IPS-NIHi11 (cell line): ENCODE data around the gene GLDN.

ENCODE experiments used
- DNase-seq: peaks from one replicate; pipeline ENCODE4 v3.0.0; 2012; ENCODE audit warnings: mixed read lengths, low spot score

The GLDN gene

GRCh38 chr15:51356983-51357382 lies 15.5 kb downstream of the GLDN start:
- no peak for DNase-seq

GRCh38 chr15:51359981-51360380 lies 18.5 kb downstream of the GLDN start:
- DNase-seq: no peak

- DNase-seq: no peak
Observed at GRCh38 chr15:51363383-51363782, 21.9 kb downstream of the GLDN start.

- no peak for DNase-seq
Observed at GRCh38 chr15:51365417-51365816, 24.0 kb downstream of the GLDN start.

GRCh38 chr15:51366071-51366470 lies 24.6 kb downstream of the GLDN start:
- DNase-seq: no peak

- DNase-seq: no peak
Observed at GRCh38 chr15:51366920-51367319, 25.5 kb downstream of the GLDN start.

- DNase-seq: no peak
Observed at GRCh38 chr15:51367322-51367976, 26.0 kb downstream of the GLDN start.

GRCh38 chr15:51368307-51368706 lies 26.9 kb downstream of the GLDN start:
- no peak for DNase-seq

- no peak for DNase-seq
Observed at GRCh38 chr15:51368751-51369450, 27.4 kb downstream of the GLDN start.

- DNase-seq: no peak
Observed at GRCh38 chr15:51369451-51369761, 28.0 kb downstream of the GLDN start.

GRCh38 chr15:51371266-51371665 lies 29.8 kb downstream of the GLDN start:
- no peak for DNase-seq

- DNase-seq: no peak
Observed at GRCh38 chr15:51374131-51374530, 32.7 kb downstream of the GLDN start.

DNA sequence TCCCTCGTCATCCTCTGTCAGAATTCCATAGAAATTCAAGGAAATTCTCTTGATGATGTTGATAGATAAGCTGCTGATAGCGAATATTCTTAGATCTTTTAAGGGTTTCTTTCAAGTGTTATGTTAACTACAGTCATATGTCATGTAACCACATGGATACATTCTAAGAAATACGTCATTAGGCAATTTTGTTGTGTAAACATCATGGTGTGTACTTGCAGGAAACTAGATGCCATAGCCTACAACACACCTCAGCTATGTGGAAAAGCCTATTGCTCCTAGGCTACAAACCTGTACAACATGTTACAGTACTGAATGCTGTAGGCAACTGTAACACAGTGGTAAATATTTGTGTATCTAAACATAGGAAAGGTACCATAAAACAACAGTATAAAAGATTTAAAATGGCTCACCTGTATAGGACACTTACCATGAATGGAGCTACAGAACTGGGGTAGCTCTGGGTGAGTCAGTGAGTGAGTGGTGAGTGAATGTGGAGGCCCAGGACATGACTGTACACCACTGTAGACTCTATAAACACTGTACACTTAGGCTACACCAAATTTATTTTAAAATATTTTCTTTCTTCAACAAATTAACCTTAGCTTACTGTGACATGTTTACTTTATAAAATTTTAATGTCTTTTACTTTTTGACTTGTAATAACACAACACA lies 34.6 kb downstream of the GLDN start:
- no peak for DNase-seq

DNA sequence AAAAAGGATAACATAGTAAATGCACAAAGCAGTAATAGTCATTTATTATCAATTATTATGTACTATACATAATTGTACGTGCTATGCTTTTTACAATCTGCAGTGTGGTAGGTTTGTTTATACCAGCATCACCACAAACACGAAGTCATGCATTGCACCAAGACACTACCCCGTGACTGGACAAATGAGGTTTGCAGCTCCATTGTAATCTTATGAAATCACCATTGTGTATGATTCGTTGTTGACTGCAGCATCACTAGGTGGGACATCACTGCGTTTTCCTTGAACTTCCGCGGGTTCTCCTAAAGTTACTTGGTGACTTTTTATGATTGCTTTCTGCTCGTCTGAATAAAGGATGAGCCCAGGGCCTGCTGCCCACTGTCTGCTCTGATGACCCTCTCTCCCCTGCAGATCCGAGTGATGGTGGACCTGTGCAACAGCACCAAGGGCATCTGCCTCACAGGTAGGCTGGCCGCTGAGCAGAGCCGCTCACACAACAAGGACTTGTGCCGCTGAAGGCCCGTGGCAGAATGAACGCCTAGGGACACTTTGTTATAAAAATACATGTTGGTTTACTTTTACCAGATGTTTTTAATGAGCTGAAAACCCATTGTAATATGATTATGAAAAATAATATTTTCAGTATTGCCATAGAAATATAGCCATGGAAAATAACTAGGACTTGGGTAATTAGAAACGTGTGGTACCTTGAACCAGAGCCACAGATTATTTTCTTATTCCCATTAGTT lies 35.8 kb downstream of the GLDN start:
- DNase-seq: no peak

DNA sequence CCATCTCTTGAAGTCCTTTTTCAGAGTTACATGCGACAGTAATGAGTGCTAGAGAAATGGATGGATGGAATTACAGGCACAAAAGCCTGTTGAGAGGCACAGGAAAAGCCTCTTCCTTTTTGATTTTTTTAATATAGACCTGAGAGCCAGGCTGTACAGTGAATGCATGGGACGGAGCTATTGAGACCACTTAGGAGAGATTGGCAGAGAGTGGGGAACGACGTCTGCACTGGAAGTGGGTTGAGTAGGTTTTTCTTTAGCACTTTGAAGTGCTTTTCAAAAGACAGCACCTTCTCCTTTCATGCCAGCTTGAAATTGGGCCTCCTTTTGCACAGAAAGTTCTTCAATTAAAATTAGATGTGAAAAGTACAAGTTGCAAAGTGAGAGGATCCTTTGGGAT lies 37.0 kb downstream of the GLDN start:
- no peak for DNase-seq

DNA sequence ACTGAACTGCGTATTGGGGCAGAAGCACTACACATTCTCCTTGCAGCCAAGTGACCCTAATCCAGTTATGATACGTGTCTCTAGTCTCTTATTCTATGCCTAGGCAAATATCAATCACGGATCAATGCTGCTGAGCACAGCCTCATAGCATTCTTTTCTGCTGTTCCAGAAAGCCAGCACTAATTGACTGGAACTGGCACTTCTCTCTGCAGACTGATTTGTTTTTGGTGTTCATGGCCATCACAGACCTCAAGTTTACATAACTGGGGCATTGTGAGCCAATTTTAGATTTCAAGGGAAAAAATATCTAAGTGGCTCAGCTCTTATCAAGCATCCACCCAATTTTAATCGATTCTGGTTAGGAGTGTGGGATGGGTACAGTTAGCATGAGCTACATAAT lies 37.9 kb downstream of the GLDN start:
- DNase-seq: no peak

DNA sequence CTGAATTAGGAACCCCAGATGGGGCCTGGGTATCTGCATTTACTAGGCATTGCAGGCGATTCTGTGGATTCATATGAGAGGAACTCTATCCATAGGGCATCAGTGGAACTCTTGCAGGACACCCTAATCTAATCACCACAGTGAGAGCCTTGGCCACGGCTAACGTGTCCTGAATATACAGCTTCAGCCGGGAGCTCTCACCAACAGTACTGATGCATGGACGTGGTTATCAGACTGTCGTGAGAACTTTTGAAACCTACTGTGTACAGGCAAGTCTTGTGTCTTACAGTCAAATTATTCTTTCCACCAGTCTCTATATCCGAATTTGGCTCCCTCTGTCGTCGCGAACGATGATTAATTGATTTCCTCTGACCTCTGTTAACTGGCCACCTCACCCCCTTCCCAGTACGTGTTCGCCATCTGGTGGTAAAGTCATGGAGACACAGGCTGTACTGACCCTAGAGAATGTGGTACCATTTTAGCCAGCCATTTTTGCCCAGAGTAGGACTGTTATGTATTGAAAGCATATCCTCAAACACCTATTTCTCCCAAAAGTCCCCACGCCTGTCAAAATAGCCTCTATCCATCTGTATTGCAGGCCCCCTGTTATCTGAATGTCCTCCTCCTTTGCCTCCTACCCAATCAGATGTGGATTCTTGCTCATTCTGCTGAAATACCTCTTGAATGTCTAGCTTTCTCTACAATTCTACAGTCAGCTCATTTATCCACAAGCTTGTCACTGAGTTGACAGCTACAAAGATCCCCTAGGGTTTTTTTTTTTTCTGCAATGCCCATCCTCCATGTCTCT lies 39.7 kb downstream of the GLDN start:
- DNase-seq: peak; percentile 82

- DNase-seq: peak; percentile 76
Observed at GRCh38 chr15:51382787-51383186, 41.3 kb downstream of the GLDN start.

GRCh38 chr15:51386029-51386428 lies 44.6 kb downstream of the GLDN start:
- no peak for DNase-seq

DNA sequence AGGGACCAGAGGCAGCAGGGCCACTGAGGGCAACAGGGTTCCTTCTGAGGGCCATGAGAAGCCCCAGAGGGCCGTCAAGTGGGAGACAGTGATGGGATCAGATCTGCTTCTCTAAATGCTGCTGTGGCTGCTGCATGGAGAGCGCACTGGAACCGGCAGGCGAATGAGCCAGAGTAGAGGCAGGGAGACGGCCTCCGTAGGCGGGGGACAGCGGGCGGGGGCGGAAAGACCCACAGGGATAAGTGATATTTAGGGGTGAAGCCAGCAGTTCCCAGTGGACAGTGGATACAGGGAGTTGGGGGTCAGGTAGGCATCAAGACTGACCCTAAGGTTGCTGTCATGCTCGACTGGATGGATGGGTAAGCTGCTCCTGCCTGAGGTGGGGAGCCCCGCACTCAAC lies 45.0 kb downstream of the GLDN start:
- no peak for DNase-seq

DNA sequence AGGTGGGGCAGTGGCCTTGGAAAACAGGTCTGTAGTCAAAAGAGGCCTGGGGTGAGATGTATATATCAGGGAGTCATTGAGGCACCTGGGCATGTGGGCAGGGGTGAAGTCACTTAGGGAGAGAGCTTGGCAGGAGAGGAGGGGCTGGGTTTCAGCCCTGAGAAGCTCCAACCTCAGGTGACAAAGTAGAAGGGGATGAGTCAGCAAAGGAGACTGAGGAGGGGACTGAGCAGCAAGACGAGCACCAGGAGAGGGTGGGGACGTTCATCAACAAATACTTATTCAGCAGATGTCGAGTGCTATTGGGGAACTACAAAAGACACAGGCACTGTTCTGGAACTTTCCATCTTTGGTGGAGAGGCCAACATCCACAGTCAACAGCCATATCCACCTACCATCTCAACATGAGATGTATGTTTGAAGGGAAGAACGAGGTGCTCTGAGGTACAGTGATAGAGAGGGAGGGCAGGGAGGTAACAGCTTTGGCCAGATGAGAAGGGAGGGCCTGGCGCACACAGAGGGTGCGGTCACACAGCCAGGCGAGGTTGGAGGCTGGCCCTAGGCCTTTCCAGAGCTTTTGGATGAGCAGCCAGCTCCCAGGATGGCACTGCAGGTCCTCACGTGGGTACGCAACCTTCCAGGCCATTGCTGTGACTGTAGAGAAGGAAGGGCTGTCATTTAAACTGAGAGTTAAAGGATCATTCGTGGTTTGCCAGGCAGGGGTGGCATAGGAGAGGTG lies 45.7 kb downstream of the GLDN start:
- DNase-seq: no peak
